ENCODE measurements around the gene DMP1. TPM values are rescaled to one million over a fixed set of nuclear protein-coding genes. Genes with fewer than 3 reads are reported as not detected.

Gene DMP1
- total RNA-seq, 1 experiment from 2014 or later, result not detected

- no peaks in the 10 kb centered on the region for H3K27me3 ChIP-seq (replicated peaks)
- no peaks in the 10 kb centered on the region for H3K9me3 ChIP-seq (replicated peaks)
- no peaks in the 10 kb centered on the region for H3K4me1 ChIP-seq (replicated peaks)
- H3K27ac ChIP-seq, result no peak overlapping the region
- no peak overlapping the region for H3K4me3 ChIP-seq
- H3K36me3 ChIP-seq, result no peaks in the 10 kb centered on the region
- DNase-seq (ENCODE audit: low read depth in 1 of 2, low spot score in 2 of 2), result no peak
Observed at GRCh38 chr4:87698394-87698793, 48.3 kb downstream of the DMP1 start.

GRCh38 chr4:87704001-87704400 is 53.9 kb downstream of the DMP1 start:
- H3K36me3 ChIP-seq, result no peaks in the 10 kb centered on the region
- no peaks in the 10 kb centered on the region for H3K4me1 ChIP-seq (replicated peaks)
- H3K27ac ChIP-seq, result no peak overlapping the region
- no peaks in the 10 kb centered on the region for H3K9me3 ChIP-seq (replicated peaks)
- no peak for DNase-seq (ENCODE audit: low read depth in 1 of 2, low spot score in 2 of 2)
- no peak overlapping the region for H3K4me3 ChIP-seq
- no peaks in the 10 kb centered on the region for H3K27me3 ChIP-seq (replicated peaks)

GRCh38 chr4:87707279-87707918 is 57.3 kb downstream of the DMP1 start:
- Histone ChIP-seq H3K4me1 (replicated peaks) (no peaks in the 10 kb centered on the region), H3K4me3 (no peak overlapping the region), H3K36me3 (no peaks in the 10 kb centered on the region), H3K27me3 (replicated peaks) (no peaks in the 10 kb centered on the region), H3K27ac (no peak overlapping the region), H3K9me3 (replicated peaks) (no peaks in the 10 kb centered on the region)
- no peak for DNase-seq (ENCODE audit: low read depth in 1 of 2, low spot score in 2 of 2)

Other genes with a start within 250 kb of the DMP1 start
- gene NUDT9, start 227.7 kb upstream of the DMP1 start, total RNA-seq (2014; rRNA removed; shearing (Covaris generic)), result 8.0 and 10.1 TPM in 2 replicates
- gene SPARCL1, start 120.9 kb upstream of the DMP1 start, total RNA-seq (2014; rRNA removed; shearing (Covaris generic)), result not detected in 2 replicates
- gene DSPP, start 41.8 kb upstream of the DMP1 start, total RNA-seq (2014; rRNA removed; shearing (Covaris generic)), result not detected in 2 replicates
- gene IBSP, start 149.3 kb downstream of the DMP1 start, total RNA-seq (2014; rRNA removed; shearing (Covaris generic)), result 0.19 and 0.21 TPM in 2 replicates
- gene MEPE, start 182.7 kb downstream of the DMP1 start, total RNA-seq (2014; rRNA removed; shearing (Covaris generic)), result 0.24 TPM in 1 of 2 replicates, not detected in the other